Measurements from ENCODE around the gene LIN9.

The LIN9 gene

GRCh38 chr1:226314055-226314454, 5.1 kb upstream of the LIN9 start:
- TF ChIP-seq CTCF (IDR thresholded peaks at IDR 0.05), result no peak
- Mint-ChIP-seq H3K9me3 (peaks cover 3% of the 10 kb centered on the region), H3K4me3 (no peak overlapping the region), H3K36me3 (ENCODE audit: low read depth) (no peaks in the 10 kb centered on the region), H3K27me3 (ENCODE audit: low read depth, poor library complexity) (peaks cover 7% of the 10 kb centered on the region), H3K27ac (no peak overlapping the region), H3K4me1 (peaks cover 24% of the 10 kb centered on the region)
- no peak for DNase-seq

- no peak for TF ChIP-seq CTCF (IDR thresholded peaks at IDR 0.05)
- H3K36me3 Mint-ChIP-seq (ENCODE audit: low read depth), result no peaks in the 10 kb centered on the region
- no peak for DNase-seq
- H3K4me3 Mint-ChIP-seq, result no peak overlapping the region
- peaks cover 32% of the 10 kb centered on the region for H3K4me1 Mint-ChIP-seq
- H3K27me3 Mint-ChIP-seq (ENCODE audit: low read depth, poor library complexity), result peaks cover 3% of the 10 kb centered on the region
- H3K9me3 Mint-ChIP-seq, result peaks cover 3% of the 10 kb centered on the region
- no peak overlapping the region for H3K27ac Mint-ChIP-seq
Observed at GRCh38 chr1:226312065-226312464, 3.1 kb upstream of the LIN9 start.

GRCh38 chr1:226311376-226311775, 2.4 kb upstream of the LIN9 start:
- peaks cover 3% of the 10 kb centered on the region for H3K27me3 Mint-ChIP-seq (ENCODE audit: low read depth, poor library complexity)
- peaks cover 32% of the 10 kb centered on the region for H3K4me1 Mint-ChIP-seq
- DNase-seq, result no peak
- H3K4me3 Mint-ChIP-seq, result no peak overlapping the region
- no peaks in the 10 kb centered on the region for H3K36me3 Mint-ChIP-seq (ENCODE audit: low read depth)
- no peak for TF ChIP-seq CTCF (IDR thresholded peaks at IDR 0.05)
- H3K27ac Mint-ChIP-seq, result no peak overlapping the region
- peaks cover 3% of the 10 kb centered on the region for H3K9me3 Mint-ChIP-seq

- Mint-ChIP-seq H3K9me3 (peaks cover 3% of the 10 kb centered on the region), H3K36me3 (ENCODE audit: low read depth) (peaks cover 3% of the 10 kb centered on the region), H3K4me1 (peaks cover 35% of the 10 kb centered on the region), H3K27ac (no peak overlapping the region), H3K27me3 (ENCODE audit: low read depth, poor library complexity) (peaks cover 3% of the 10 kb centered on the region), H3K4me3 (no peak overlapping the region)
- DNase-seq, result no peak
- no peak for TF ChIP-seq CTCF (IDR thresholded peaks at IDR 0.05)
Observed at GRCh38 chr1:226310637-226311195, 1.8 kb upstream of the LIN9 start.

GRCh38 chr1:226310245-226310540, 1.2 kb upstream of the LIN9 start:
- peaks cover 40% of the 10 kb centered on the region for H3K4me1 Mint-ChIP-seq
- H3K36me3 Mint-ChIP-seq (ENCODE audit: low read depth), result peaks cover 6% of the 10 kb centered on the region
- peaks cover 3% of the 10 kb centered on the region for H3K9me3 Mint-ChIP-seq
- peaks cover 3% of the 10 kb centered on the region for H3K27me3 Mint-ChIP-seq (ENCODE audit: low read depth, poor library complexity)
- DNase-seq, result no peak
- H3K4me3 Mint-ChIP-seq, result peak overlapping the region; percentile 83
- no peak overlapping the region for H3K27ac Mint-ChIP-seq
- TF ChIP-seq CTCF (IDR thresholded peaks at IDR 0.05), result no peak

GRCh38 chr1:226309398-226310244, 657 bp upstream of the LIN9 start:
- Mint-ChIP-seq H3K4me3 (peak overlapping the region; percentile 83), H3K36me3 (ENCODE audit: low read depth) (peaks cover 6% of the 10 kb centered on the region), H3K27me3 (ENCODE audit: low read depth, poor library complexity) (peaks cover 3% of the 10 kb centered on the region), H3K4me1 (peaks cover 41% of the 10 kb centered on the region), H3K9me3 (peaks cover 3% of the 10 kb centered on the region), H3K27ac (peak overlapping the region; percentile 90)
- DNase-seq, result no peak
- no peak for TF ChIP-seq CTCF (IDR thresholded peaks at IDR 0.05)

Data from nephron progenitor cell (in vitro differentiated cells).